MCF 10A (cell line): ENCODE results near the gene HDAC10. TPM values are rescaled to one million over a fixed set of nuclear protein-coding genes. Genes with fewer than 3 reads are reported as not detected.

ENCODE experiments used
- BruUV-seq: library from RNA; stranded (reverse); fragments of 400-500 nt; replicated peaks from 2 replicates; lab custom pipeline; 2021; lab: Mats Ljungman, UMichigan
- CTCF ChIA-PET: fragments of 300-600 bp; sonication (Branson Sonifier 250); formaldehyde crosslinking; extraction: SDS; loops from one replicate; lab custom pipeline; 2021; ENCODE audit warnings: antibody characterized with exemption, inconsistent platforms; lab: Yijun Ruan, JAX
- POLR2A ChIA-PET: fragments of 300-600, 350-650 bp; sonication (Branson Sonifier 250); formaldehyde crosslinking; extraction: SDS; loops from one replicate; lab custom pipeline; 2020; ENCODE audit warnings: antibody characterized with exemption, inconsistent platforms; lab: Yijun Ruan, JAX
- DNase-seq: peaks from one replicate; pipeline ENCODE4 v3.0.0-alpha.2; 2018; ENCODE audit not compliant: unreplicated experiment
- H3K27ac Mint-ChIP-seq: one replicate; pipeline ENCODE4 v1.8.0; 2022; ENCODE audit warnings: mild to moderate bottlenecking, low read depth, mixed read lengths; ENCODE audit not compliant: unreplicated experiment
- H3K27me3 Mint-ChIP-seq: one replicate; pipeline ENCODE4 v1.8.0; 2022; ENCODE audit warnings: mixed read lengths; ENCODE audit not compliant: insufficient read depth, unreplicated experiment
- H3K36me3 Mint-ChIP-seq: one replicate; pipeline ENCODE4 v1.8.0; 2022; ENCODE audit warnings: mild to moderate bottlenecking, moderate library complexity, mixed read lengths; ENCODE audit not compliant: insufficient read depth, unreplicated experiment
- H3K4me1 Mint-ChIP-seq: one replicate; pipeline ENCODE4 v1.8.0; 2022; ENCODE audit warnings: mixed read lengths; ENCODE audit not compliant: insufficient read depth, unreplicated experiment
- H3K4me3 Mint-ChIP-seq: one replicate; pipeline ENCODE4 v1.8.0; 2022; ENCODE audit warnings: mild to moderate bottlenecking, moderate library complexity, mixed read lengths; ENCODE audit not compliant: unreplicated experiment
- H3K9me3 Mint-ChIP-seq: one replicate; pipeline ENCODE4 v1.8.0; 2022; ENCODE audit warnings: mixed read lengths; ENCODE audit not compliant: unreplicated experiment
- CTCF ChIP-seq: fragments of 200-600 bp; IDR thresholded peaks from one replicate; pipeline ENCODE4 v1.8.0; 2022; ENCODE audit warnings: antibody characterized with exemption, mild to moderate bottlenecking; ENCODE audit not compliant: unreplicated experiment
- intact Hi-C: fragments of 100-400 bp; cut with micrococcal nuclease; formaldehyde crosslinking; loops from 2 replicates; pipeline ENCODE4 v1.14.1; 2022
- total RNA-seq: library from RNA; stranded (reverse); gene quantifications from 2 replicates; pipeline ENCODE4 v1.2.3, GENCODE V29; 2022

The HDAC10 gene
- total RNA-seq, 1 experiment from 2014 or later: 27.5 TPM

- no peak for DNase-seq
- Mint-ChIP-seq H3K9me3 (no peaks in the 10 kb centered on the region), H3K27ac (no peak overlapping the region), H3K27me3 (no peaks in the 10 kb centered on the region), H3K4me3 (peak overlapping the region; percentile 61), H3K36me3 (peaks cover 5% of the 10 kb centered on the region), H3K4me1 (peaks cover 5% of the 10 kb centered on the region)
- TF ChIP-seq CTCF: no peak
- ChIA-PET CTCF (interaction anchor here (0.6 to 1.3 kb wide), 2 partner anchors 82 to 83 kb away, joined by 3 to 4 read pairs; no protein-coding TSS in a partner anchor), POLR2A (interaction anchor here (1.6 kb wide), 1 partner anchor 15 kb away, joined by 10 read pairs; no protein-coding TSS in a partner anchor)
- intact Hi-C loops: no loop called here
- no TSS peak for BruUV-seq
Measured at GRCh38 chr22:50259302-50259701, 8.2 kb upstream of the HDAC10 start.

GRCh38 chr22:50258361-50259292 lies 7.6 kb upstream of the HDAC10 start:
- no peak overlapping the region for H3K27ac Mint-ChIP-seq
- intact Hi-C loops: no loop called here
- H3K9me3 Mint-ChIP-seq: no peaks in the 10 kb centered on the region
- H3K36me3 Mint-ChIP-seq: peaks cover 10% of the 10 kb centered on the region
- no TSS peak for BruUV-seq
- H3K4me1 Mint-ChIP-seq: peaks cover 5% of the 10 kb centered on the region
- ChIA-PET POLR2A (no interaction called here), CTCF (interaction anchor here (0.6 to 1.3 kb wide), 2 partner anchors 82 to 84 kb away, joined by 3 to 4 read pairs; no protein-coding TSS in a partner anchor)
- no peaks in the 10 kb centered on the region for H3K27me3 Mint-ChIP-seq
- DNase-seq: no peak
- peak overlapping the region; percentile 61 for H3K4me3 Mint-ChIP-seq
- no peak for TF ChIP-seq CTCF

- peaks cover 10% of the 10 kb centered on the region for H3K36me3 Mint-ChIP-seq
- TF ChIP-seq CTCF: no peak
- ChIA-PET POLR2A (no interaction called here), CTCF (no interaction called here)
- H3K4me3 Mint-ChIP-seq: no peak overlapping the region
- no peak for DNase-seq
- intact Hi-C loops: no loop called here
- no TSS peak for BruUV-seq
- no peak overlapping the region for H3K27ac Mint-ChIP-seq
- H3K4me1 Mint-ChIP-seq: peaks cover 5% of the 10 kb centered on the region
- H3K27me3 Mint-ChIP-seq: no peaks in the 10 kb centered on the region
- no peaks in the 10 kb centered on the region for H3K9me3 Mint-ChIP-seq
Measured at GRCh38 chr22:50257451-50258360, 6.6 kb upstream of the HDAC10 start.
